GM13976 (cell line): ENCODE results near the gene SELENOO.

Experiments used
- DNase-seq: peaks from one replicate; pipeline ENCODE4 v3.0.0; 2012; ENCODE audit warnings: low spot score
- CTCF ChIP-seq: IDR thresholded peaks from 2 replicates; pipeline ENCODE4 v1.5.1; 2012; ENCODE audit warnings: borderline replicate concordance, mild to moderate bottlenecking; ENCODE audit not compliant: insufficient read depth; ENCODE audit errors: extremely low read depth, missing control alignments, control extremely low read depth
- in situ Hi-C: fragments of 300-500 bp; cut with MboI; formaldehyde crosslinking; loops from one replicate; pipeline ENCODE4 v1.12.0; 2022; ENCODE audit warnings: low sequenced_read_pairs, mixed read lengths, inconsistent platforms; ENCODE audit not compliant: unreplicated experiment

Gene SELENOO

GRCh38 chr22:50182176-50183081 lies 18.4 kb upstream of the SELENOO start:
- no peak for DNase-seq
- TF ChIP-seq CTCF, result no peak
- in situ Hi-C loops, result no loop called here

GRCh38 chr22:50183141-50183971 lies 17.5 kb upstream of the SELENOO start:
- in situ Hi-C loops, result no loop called here
- no peak for TF ChIP-seq CTCF
- no peak for DNase-seq

DNA sequence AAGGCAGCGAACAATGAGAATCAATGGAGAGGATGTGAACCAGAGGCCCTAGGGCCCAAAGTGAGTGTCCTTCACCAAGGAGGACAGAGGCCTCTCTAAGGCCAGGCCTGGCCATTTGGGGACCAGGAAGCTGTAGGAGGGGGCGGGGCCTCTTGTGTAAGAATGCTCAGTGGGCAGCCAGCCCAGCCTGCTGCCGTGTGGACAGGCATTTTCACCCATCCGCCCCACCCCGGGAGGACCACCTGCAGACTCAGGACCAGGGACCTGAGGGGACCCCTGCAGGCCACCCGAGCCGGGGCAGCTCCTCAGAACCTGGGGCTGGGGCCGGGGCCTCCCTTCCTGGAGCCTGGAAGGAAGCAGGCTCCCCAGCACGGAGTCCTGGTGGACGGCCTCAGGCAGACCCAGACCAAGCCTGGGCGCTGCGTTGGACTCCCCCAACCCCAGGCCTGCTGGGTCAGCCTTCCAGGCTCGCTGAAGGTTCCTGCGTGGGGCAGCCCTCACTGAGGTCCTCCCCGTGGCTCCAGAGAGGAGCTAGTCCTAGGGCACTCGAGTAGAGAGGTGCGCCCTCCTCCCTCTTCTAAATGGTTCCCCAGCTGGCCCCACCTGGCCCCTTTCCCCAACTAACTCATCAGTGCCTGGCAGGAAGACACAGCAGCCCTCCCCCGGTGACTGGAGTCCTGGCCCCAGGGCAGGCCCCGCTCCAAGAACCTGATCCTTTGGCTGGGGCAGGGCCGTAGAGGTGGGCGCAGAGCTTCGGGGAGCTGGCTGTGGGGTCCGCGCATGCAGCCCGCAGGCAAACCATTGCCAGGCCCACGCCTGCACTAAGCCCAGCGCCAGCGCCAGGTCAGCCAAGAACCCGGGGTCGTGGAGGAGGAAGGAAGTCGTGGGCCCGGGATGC lies 16.6 kb upstream of the SELENOO start:
- DNase-seq, result no peak
- TF ChIP-seq CTCF, result no peak
- in situ Hi-C loops, result no loop called here

- no peak for DNase-seq
- in situ Hi-C loops, result no loop called here
- no peak for TF ChIP-seq CTCF
Measured at GRCh38 chr22:50184902-50185374, 15.9 kb upstream of the SELENOO start.

- no peak for TF ChIP-seq CTCF
- in situ Hi-C loops, result no loop called here
- DNase-seq, result peak; percentile 97
Measured at GRCh38 chr22:50185375-50186087, 15.3 kb upstream of the SELENOO start, which contains the start of gene TRABD. Gene TRABD (plus strand): TSS chr22:50185913. CDS start chr22:50193061, 7,148 bp downstream.
